ENCODE measurements around the gene PITX2.
"Not testable (repeated sequence)": the region's sequence is repeated elsewhere in the genome, so short reads cannot be mapped to it uniquely, and the experiment has no call there.

PITX2 gene

GRCh38 chr4:110595583-110595982 is 27.3 kb downstream of the PITX2 start:
- no peaks in the 10 kb centered on the region for H4K20me1 ChIP-seq (ENCODE audit: insufficient read depth)
- H3K27ac ChIP-seq: no peak overlapping the region
- H3K27me3 ChIP-seq (ENCODE audit: insufficient read depth, low read depth): no peaks in the 10 kb centered on the region
- H3K9ac ChIP-seq: no peak overlapping the region
- TF ChIP-seq CTCF (conservative IDR thresholded peaks at IDR 0.05; ENCODE audit: low read depth, low read length): no peak
- no peak overlapping the region for H2AFZ ChIP-seq (ENCODE audit: low read depth)
- no peak overlapping the region for H3K4me2 ChIP-seq
- H3K79me2 ChIP-seq (ENCODE audit: insufficient read depth, low read depth): no peaks in the 10 kb centered on the region
- H3K4me3 ChIP-seq (IDR thresholded peaks at IDR 0.05; ENCODE audit: insufficient read depth, low read depth, low read length): no peak overlapping the region
- no peaks in the 10 kb centered on the region for H3K4me1 ChIP-seq (ENCODE audit: low read depth, poor library complexity, severe bottlenecking)
- H3K36me3 ChIP-seq (ENCODE audit: insufficient read depth): no peaks in the 10 kb centered on the region; the same call in 1 of the 2 replicates

- no peak overlapping the region for H3K4me2 ChIP-seq
- H3K9ac ChIP-seq: no peak overlapping the region
- H3K27me3 ChIP-seq (ENCODE audit: insufficient read depth, low read depth): no peaks in the 10 kb centered on the region
- no peaks in the 10 kb centered on the region for H4K20me1 ChIP-seq (ENCODE audit: insufficient read depth)
- no peaks in the 10 kb centered on the region; the same call in 1 of the 2 replicates for H3K36me3 ChIP-seq (ENCODE audit: insufficient read depth)
- peak; percentile 50 for TF ChIP-seq CTCF (conservative IDR thresholded peaks at IDR 0.05; ENCODE audit: low read depth, low read length)
- H3K4me3 ChIP-seq (IDR thresholded peaks at IDR 0.05; ENCODE audit: insufficient read depth, low read depth, low read length): no peak overlapping the region
- H3K27ac ChIP-seq: no peak overlapping the region
- H3K79me2 ChIP-seq (ENCODE audit: insufficient read depth, low read depth): no peaks in the 10 kb centered on the region
- H3K4me1 ChIP-seq (ENCODE audit: low read depth, poor library complexity, severe bottlenecking): no peaks in the 10 kb centered on the region
- H2AFZ ChIP-seq (ENCODE audit: low read depth): no peak overlapping the region
These were observed 33.6 kb downstream of the PITX2 start for GRCh38 chr4:110589297-110589696.

- H2AFZ ChIP-seq (ENCODE audit: low read depth): no peak overlapping the region
These were observed 35.1 kb downstream of the PITX2 start for GRCh38 chr4:110587666-110588285.

GRCh38 chr4:110586131-110586850 is 36.6 kb downstream of the PITX2 start:
- Histone ChIP-seq H3K79me2 (ENCODE audit: insufficient read depth, low read depth) (no peaks in the 10 kb centered on the region), H3K4me3 (IDR thresholded peaks at IDR 0.05; ENCODE audit: insufficient read depth, low read depth, low read length) (no peak overlapping the region), H4K20me1 (ENCODE audit: insufficient read depth) (no peaks in the 10 kb centered on the region), H3K4me1 (ENCODE audit: low read depth, poor library complexity, severe bottlenecking) (no peaks in the 10 kb centered on the region), H3K36me3 (ENCODE audit: insufficient read depth) (no peaks in the 10 kb centered on the region), H3K4me2 (no peak overlapping the region), H3K27ac (no peak overlapping the region), H2AFZ (ENCODE audit: low read depth) (no peak overlapping the region), H3K9ac (no peak overlapping the region), H3K27me3 (ENCODE audit: insufficient read depth, low read depth) (no peaks in the 10 kb centered on the region)
- peak; percentile 50 for TF ChIP-seq CTCF (conservative IDR thresholded peaks at IDR 0.05; ENCODE audit: low read depth, low read length)

More at GRCh38 chr4:110587666-110588285, 35.1 kb downstream of the PITX2 start:
- H3K4me1 ChIP-seq (ENCODE audit: low read depth, poor library complexity, severe bottlenecking): no peaks in the 10 kb centered on the region
- no peak overlapping the region for H3K4me2 ChIP-seq
- H3K27me3 ChIP-seq (ENCODE audit: insufficient read depth, low read depth): no peaks in the 10 kb centered on the region
- no peak overlapping the region for H3K27ac ChIP-seq
- no peak overlapping the region for H3K4me3 ChIP-seq (IDR thresholded peaks at IDR 0.05; ENCODE audit: insufficient read depth, low read depth, low read length)
- no peak overlapping the region for H3K9ac ChIP-seq
- H4K20me1 ChIP-seq (ENCODE audit: insufficient read depth): no peaks in the 10 kb centered on the region
- H3K79me2 ChIP-seq (ENCODE audit: insufficient read depth, low read depth): no peaks in the 10 kb centered on the region
- H3K36me3 ChIP-seq (ENCODE audit: insufficient read depth): no peaks in the 10 kb centered on the region; the same call in 1 of the 2 replicates
- no peak for TF ChIP-seq CTCF (conservative IDR thresholded peaks at IDR 0.05; ENCODE audit: low read depth, low read length)

- not testable (repeated sequence) for H3K4me2 ChIP-seq; H3K27ac ChIP-seq; H3K4me1 ChIP-seq (ENCODE audit: low read depth, poor library complexity, severe bottlenecking); H3K79me2 ChIP-seq (ENCODE audit: insufficient read depth, low read depth); H3K9ac ChIP-seq; H2AFZ ChIP-seq (ENCODE audit: low read depth); H3K36me3 ChIP-seq (ENCODE audit: insufficient read depth); H4K20me1 ChIP-seq (ENCODE audit: insufficient read depth); H3K4me3 ChIP-seq (IDR thresholded peaks at IDR 0.05; ENCODE audit: insufficient read depth, low read depth, low read length); H3K27me3 ChIP-seq (ENCODE audit: insufficient read depth, low read depth)
These were observed 46.2 kb downstream of the PITX2 start for GRCh38 chr4:110576696-110577095.

Data from KMS-11 (cell line).